ENCODE measurements around the gene OSBPL5. TPM values are rescaled to one million over a fixed set of nuclear protein-coding genes. Genes with fewer than 3 reads are reported as not detected.
A peak's percentile ranks its signal among the peaks of the same experiment; 100 is the strongest.

The OSBPL5 gene
- total RNA-seq, 2 experiments from 2014 or later: 0.63 to 2.7 TPM

- Histone ChIP-seq H3K79me2 (ENCODE audit: insufficient read depth, low read depth, low read length) (no peaks in the 10 kb centered on the region), H4K20me1 (ENCODE audit: insufficient read depth, low read length) (no peaks in the 10 kb centered on the region), H3K9me2 (ENCODE audit: insufficient read depth, low read length) (no peaks in the 10 kb centered on the region), H3K4me1 (ENCODE audit: insufficient read depth, low read length, poor library complexity, severe bottlenecking) (no peaks in the 10 kb centered on the region), H3K4me3 (ENCODE audit: low read depth, low read length, poor library complexity, severe bottlenecking) (no peak overlapping the region), H2AFZ (ENCODE audit: low read length) (no peak overlapping the region), H3K27ac (ENCODE audit: low read depth, low read length, poor library complexity, severe bottlenecking) (no peak overlapping the region), H3K9me3 (ENCODE audit: low read length) (no peaks in the 10 kb centered on the region), H3K36me3 (ENCODE audit: insufficient read depth, low read length) (no peaks in the 10 kb centered on the region), H3K4me2 (ENCODE audit: low read length) (no peak overlapping the region)
- no peak for DNase-seq (ENCODE audit: low spot score)
- BruUV-seq (replicated peaks): no TSS peak
- TF ChIP-seq EZH2phosphoT487 (IDR thresholded peaks at IDR 0.05; ENCODE audit: borderline replicate concordance, low read depth, low read length) (no peak), CTCF (conservative IDR thresholded peaks at IDR 0.05; ENCODE audit: low read length) (no peak)
- ChIA-PET CTCF (ENCODE audit: unreplicated experiment) (no interaction called here), POLR2A (no interaction called here)
- intact Hi-C loops (cut with micrococcal nuclease; ENCODE audit: unreplicated experiment): no loop called here
Observed at GRCh38 chr11:3165916-3166267, 782 bp upstream of the OSBPL5 start.

- Histone ChIP-seq H3K4me1 (ENCODE audit: insufficient read depth, low read length, poor library complexity, severe bottlenecking) (no peaks in the 10 kb centered on the region), H3K9me2 (ENCODE audit: insufficient read depth, low read length) (no peaks in the 10 kb centered on the region), H3K27ac (ENCODE audit: low read depth, low read length, poor library complexity, severe bottlenecking) (no peak overlapping the region), H3K79me2 (ENCODE audit: insufficient read depth, low read depth, low read length) (no peaks in the 10 kb centered on the region), H2AFZ (ENCODE audit: low read length) (no peak overlapping the region), H3K4me3 (ENCODE audit: low read depth, low read length, poor library complexity, severe bottlenecking) (peak overlapping the region; percentile 23), H4K20me1 (ENCODE audit: insufficient read depth, low read length) (no peaks in the 10 kb centered on the region), H3K36me3 (ENCODE audit: insufficient read depth, low read length) (no peaks in the 10 kb centered on the region), H3K9me3 (ENCODE audit: low read length) (no peaks in the 10 kb centered on the region), H3K4me2 (ENCODE audit: low read length) (no peak overlapping the region)
- TF ChIP-seq CTCF (conservative IDR thresholded peaks at IDR 0.05; ENCODE audit: low read length) (no peak), EZH2phosphoT487 (IDR thresholded peaks at IDR 0.05; ENCODE audit: borderline replicate concordance, low read depth, low read length) (no peak)
- intact Hi-C loops (cut with micrococcal nuclease; ENCODE audit: unreplicated experiment): no loop called here
- no TSS peak for BruUV-seq (replicated peaks)
- no peak for DNase-seq (ENCODE audit: low spot score)
- ChIA-PET CTCF (ENCODE audit: unreplicated experiment) (no interaction called here), POLR2A (no interaction called here)
Observed at GRCh38 chr11:3164552-3165151, 458 bp downstream of the OSBPL5 start.

GRCh38 chr11:3164138-3164551 is 965 bp downstream of the OSBPL5 start:
- TF ChIP-seq CTCF (conservative IDR thresholded peaks at IDR 0.05; ENCODE audit: low read length): no peak
- TF ChIP-seq EZH2phosphoT487 (IDR thresholded peaks at IDR 0.05; ENCODE audit: borderline replicate concordance, low read depth, low read length): no peak
- Histone ChIP-seq H3K9me3 (ENCODE audit: low read length) (no peaks in the 10 kb centered on the region), H3K79me2 (ENCODE audit: insufficient read depth, low read depth, low read length) (no peaks in the 10 kb centered on the region), H3K4me3 (ENCODE audit: low read depth, low read length, poor library complexity, severe bottlenecking) (peak overlapping the region; percentile 23), H3K4me1 (ENCODE audit: insufficient read depth, low read length, poor library complexity, severe bottlenecking) (no peaks in the 10 kb centered on the region), H2AFZ (ENCODE audit: low read length) (no peak overlapping the region), H3K9me2 (ENCODE audit: insufficient read depth, low read length) (no peaks in the 10 kb centered on the region), H3K4me2 (ENCODE audit: low read length) (no peak overlapping the region), H3K36me3 (ENCODE audit: insufficient read depth, low read length) (no peaks in the 10 kb centered on the region), H3K27ac (ENCODE audit: low read depth, low read length, poor library complexity, severe bottlenecking) (no peak overlapping the region), H4K20me1 (ENCODE audit: insufficient read depth, low read length) (no peaks in the 10 kb centered on the region)
- DNase-seq (ENCODE audit: low spot score): no peak
- intact Hi-C loops (cut with micrococcal nuclease; ENCODE audit: unreplicated experiment): no loop called here
- ChIA-PET CTCF (ENCODE audit: unreplicated experiment) (no interaction called here), POLR2A (no interaction called here)
- BruUV-seq (replicated peaks): no TSS peak

Data from OCI-LY7 (cell line).